HG02885 (cell line): Measurements from ENCODE around the gene ITPK1.

ENCODE experiments used
- ATAC-seq: cut with Tn5 transposase; IDR thresholded peaks from one replicate; pipeline ENCODE4 v1.9.1; 2021; ENCODE audit warnings: mild to moderate bottlenecking; ENCODE audit not compliant: unreplicated experiment, poor library complexity

ITPK1 gene

DNA sequence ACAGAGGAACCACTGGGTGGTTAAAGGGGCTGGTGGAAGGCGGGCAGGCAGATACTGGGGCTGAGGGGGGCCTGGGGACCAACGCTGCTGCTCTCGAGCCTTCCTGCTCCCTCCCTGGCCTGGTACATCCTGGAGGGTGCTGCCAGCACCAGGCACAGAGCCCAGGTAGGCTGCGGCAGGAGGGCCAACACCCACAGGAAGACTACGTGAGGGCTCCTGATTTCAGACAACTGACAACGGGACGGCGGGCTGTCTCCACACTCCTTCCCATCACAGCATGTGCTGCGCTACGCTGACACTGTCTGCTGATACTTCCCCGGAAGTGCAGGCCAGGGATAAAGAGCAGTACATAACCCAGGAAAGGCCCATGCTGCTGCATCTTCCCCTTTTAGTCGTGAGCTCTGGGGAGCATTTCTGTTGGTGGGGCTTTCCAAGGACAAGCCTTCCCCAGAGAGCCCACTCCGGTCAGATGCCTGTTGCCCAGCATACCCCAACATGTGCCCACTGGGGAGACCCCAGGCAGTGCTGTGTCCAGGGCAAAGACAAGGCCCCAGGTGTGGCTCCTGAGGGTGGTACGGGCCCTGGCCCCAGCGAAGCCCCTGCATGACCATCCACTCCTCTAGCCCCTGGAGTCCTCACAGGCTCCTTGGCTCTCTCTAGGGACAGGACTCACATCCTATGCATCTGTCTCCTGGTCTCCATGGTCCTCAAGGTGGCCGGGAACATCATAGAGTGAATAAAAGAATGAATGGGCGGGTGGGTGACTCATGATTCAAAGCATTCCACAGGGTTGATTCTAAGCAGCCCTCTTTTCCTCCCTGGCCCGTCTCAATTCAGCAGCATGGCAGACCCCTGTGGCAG lies 154.8 kb downstream of the ITPK1 start:
- no peak for ATAC-seq

DNA sequence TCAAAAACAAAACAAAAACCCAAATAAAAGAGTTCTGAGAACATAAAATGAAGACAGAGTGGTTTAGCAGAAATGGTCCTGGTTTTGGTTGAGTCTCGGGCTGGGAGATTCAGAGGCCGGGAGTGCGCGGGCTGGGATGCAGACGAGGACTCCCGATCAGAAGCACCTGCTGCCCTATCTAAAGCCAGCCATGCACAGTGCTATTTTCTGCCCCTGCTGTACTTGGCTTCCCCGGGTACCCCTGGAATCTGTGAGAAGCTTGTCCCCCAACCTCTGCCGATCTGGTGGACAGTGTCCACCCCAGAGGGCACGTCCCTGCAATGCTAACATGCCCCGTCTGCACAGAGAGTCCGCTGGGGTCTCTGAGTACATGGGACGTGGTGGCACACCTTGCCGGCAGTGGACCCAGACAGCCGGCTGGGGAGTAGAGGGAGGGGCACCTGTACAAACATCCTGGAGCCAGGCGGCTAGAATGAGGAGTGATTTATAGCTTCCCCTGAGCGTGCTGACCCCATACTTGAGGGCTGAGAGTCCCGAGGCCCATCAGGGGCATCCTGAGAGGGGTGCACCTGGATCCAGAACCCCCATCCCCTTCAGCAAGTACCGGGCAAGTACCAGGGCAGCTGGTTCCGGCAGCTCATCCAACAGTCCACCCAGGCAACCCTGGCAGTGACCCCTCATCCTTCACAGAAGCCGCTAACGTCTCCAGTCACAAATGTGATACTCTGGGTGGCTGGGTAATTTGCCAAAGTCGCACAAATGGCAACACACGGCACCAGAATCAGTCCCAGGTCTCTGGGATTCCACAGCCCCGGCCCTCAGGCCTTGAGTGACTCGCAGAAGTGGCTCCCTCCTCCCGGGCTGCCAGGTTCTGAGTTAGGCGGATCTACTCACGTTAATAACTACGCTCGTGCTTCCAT lies 155.7 kb downstream of the ITPK1 start:
- no peak for ATAC-seq

- no peak for ATAC-seq
Observed at GRCh38 chr14:92959189-92959531, 156.6 kb downstream of the ITPK1 start.

GRCh38 chr14:92958373-92959188 lies 157.1 kb downstream of the ITPK1 start:
- no peak for ATAC-seq

DNA sequence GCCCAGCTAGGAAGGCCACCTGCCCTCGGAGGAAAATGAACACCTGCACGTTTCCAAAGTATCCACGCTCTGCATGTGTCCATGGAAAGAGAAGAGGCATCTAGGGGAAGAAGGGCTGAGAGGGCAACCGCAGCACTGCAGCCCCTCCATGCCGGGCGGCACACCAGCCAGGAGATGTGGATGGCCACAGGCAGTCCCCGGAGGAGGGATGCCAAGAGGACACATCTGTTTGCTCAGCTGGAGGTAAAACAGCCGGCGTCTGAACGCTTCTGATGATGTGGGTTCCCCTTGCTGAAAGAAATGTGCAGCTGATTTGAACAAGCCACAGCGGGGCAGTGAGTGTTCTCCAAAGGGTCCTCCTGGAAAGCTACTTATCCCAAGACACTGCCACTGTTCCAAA lies 158.8 kb downstream of the ITPK1 start:
- ATAC-seq, result no peak

GRCh38 chr14:92955381-92955780 lies 160.3 kb downstream of the ITPK1 start:
- no peak for ATAC-seq

DNA sequence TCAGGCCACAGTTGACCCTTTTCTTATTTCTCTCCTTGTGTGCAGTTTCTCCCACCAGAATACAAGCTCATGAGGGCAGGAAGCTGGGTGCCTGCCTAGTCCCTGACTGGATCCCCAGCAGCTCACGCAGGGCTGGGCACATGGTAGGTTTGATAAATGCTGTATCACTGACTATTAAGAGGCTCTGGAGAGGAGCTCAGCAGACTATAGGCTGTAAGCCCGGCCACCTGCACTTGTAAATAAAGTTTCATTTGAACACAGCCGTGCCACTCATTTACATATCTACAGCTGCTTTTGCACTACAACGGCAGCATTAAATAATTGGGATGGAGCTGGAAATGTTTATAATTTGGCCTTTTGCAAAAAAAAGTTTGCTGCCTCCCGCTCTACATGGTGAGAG lies 160.8 kb downstream of the ITPK1 start:
- ATAC-seq, result no peak

GRCh38 chr14:92953526-92953925 lies 162.2 kb downstream of the ITPK1 start:
- no peak for ATAC-seq

- ATAC-seq, result no peak
Observed at GRCh38 chr14:92952481-92953298, 163.0 kb downstream of the ITPK1 start.

GRCh38 chr14:92951912-92952471 lies 163.7 kb downstream of the ITPK1 start:
- ATAC-seq, result peak; percentile 84

- ATAC-seq, result no peak
Observed at GRCh38 chr14:92951261-92951660, 164.5 kb downstream of the ITPK1 start.

- no peak for ATAC-seq
Observed at GRCh38 chr14:92950773-92951172, 165.0 kb downstream of the ITPK1 start.

GRCh38 chr14:92950193-92950540 lies 165.6 kb downstream of the ITPK1 start:
- no peak for ATAC-seq

GRCh38 chr14:92949496-92950192 lies 166.1 kb downstream of the ITPK1 start:
- ATAC-seq, result no peak

DNA sequence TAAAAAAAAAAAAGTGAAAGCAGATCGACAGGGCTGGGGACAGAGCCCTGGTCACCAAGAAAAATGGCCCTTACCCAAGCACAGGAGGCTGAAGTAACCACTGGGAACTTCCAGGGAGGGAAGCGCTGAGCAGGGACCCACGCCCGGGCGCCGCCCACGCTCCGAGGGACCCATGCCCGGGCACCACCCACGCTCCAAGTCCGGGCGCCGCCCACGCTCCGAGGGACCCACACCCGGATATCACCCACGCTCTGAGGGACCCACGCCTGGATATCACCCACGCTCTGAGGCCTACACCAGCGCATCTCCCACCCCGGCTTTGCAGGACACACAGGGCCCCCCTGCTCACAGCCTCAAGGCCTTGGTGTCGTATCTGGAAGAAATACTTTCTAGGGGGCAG lies 167.1 kb downstream of the ITPK1 start:
- no peak for ATAC-seq

- no peak for ATAC-seq
Observed at GRCh38 chr14:92946847-92947545, 168.7 kb downstream of the ITPK1 start.

GRCh38 chr14:92945959-92946846 lies 169.5 kb downstream of the ITPK1 start:
- ATAC-seq, result no peak
